ENCODE results near the gene CHMP1B. TPM values are rescaled to one million over a fixed set of nuclear protein-coding genes. Genes with fewer than 3 reads are reported as not detected.

Gene CHMP1B
- polyA plus RNA-seq, 1 donor from 2014 or later, result 106 TPM

- Histone ChIP-seq H3K9me3 (ENCODE audit: low read length) (no peaks in the 10 kb centered on the region), H3F3A (ENCODE audit: insufficient read depth, low read length, poor library complexity, severe bottlenecking) (no peaks in the 10 kb centered on the region), H3K9ac (ENCODE audit: low read length) (no peak overlapping the region), H2AFZ (ENCODE audit: low read depth, low read length) (no peak overlapping the region), H3K79me2 (replicated peaks; ENCODE audit: insufficient read depth, low read length) (no peaks in the 10 kb centered on the region), H4K20me1 (ENCODE audit: insufficient read depth) (no peaks in the 10 kb centered on the region), H3K9me2 (ENCODE audit: insufficient read depth, low read length) (no peaks in the 10 kb centered on the region), H3K4me3 (ENCODE audit: low read length) (no peak overlapping the region), H3K4me2 (ENCODE audit: low read length) (no peak overlapping the region), H3K27ac (ENCODE audit: low read length) (no peak overlapping the region), H3K27me3 (ENCODE audit: insufficient read depth, low read depth, low read length) (no peaks in the 10 kb centered on the region), H3K36me3 (ENCODE audit: insufficient read depth, low read length) (no peaks in the 10 kb centered on the region)
- TF ChIP-seq, protein P1, sequence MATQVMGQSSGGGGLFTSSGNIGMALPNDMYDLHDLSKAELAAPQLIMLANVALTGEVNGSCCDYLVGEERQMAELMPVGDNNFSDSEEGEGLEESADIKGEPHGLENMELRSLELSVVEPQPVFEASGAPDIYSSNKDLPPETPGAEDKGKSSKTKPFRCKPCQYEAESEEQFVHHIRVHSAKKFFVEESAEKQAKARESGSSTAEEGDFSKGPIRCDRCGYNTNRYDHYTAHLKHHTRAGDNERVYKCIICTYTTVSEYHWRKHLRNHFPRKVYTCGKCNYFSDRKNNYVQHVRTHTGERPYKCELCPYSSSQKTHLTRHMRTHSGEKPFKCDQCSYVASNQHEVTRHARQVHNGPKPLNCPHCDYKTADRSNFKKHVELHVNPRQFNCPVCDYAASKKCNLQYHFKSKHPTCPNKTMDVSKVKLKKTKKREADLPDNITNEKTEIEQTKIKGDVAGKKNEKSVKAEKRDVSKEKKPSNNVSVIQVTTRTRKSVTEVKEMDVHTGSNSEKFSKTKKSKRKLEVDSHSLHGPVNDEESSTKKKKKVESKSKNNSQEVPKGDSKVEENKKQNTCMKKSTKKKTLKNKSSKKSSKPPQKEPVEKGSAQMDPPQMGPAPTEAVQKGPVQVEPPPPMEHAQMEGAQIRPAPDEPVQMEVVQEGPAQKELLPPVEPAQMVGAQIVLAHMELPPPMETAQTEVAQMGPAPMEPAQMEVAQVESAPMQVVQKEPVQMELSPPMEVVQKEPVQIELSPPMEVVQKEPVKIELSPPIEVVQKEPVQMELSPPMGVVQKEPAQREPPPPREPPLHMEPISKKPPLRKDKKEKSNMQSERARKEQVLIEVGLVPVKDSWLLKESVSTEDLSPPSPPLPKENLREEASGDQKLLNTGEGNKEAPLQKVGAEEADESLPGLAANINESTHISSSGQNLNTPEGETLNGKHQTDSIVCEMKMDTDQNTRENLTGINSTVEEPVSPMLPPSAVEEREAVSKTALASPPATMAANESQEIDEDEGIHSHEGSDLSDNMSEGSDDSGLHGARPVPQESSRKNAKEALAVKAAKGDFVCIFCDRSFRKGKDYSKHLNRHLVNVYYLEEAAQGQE (IDR thresholded peaks at IDR 0.05; ENCODE audit: borderline replicate concordance), result no peak
- TF ChIP-seq EZH2 (IDR thresholded peaks at IDR 0.05; ENCODE audit: borderline replicate concordance, insufficient read depth, low read length, poor library complexity, severe bottlenecking), result no peak
- no peak for TF ChIP-seq RAD21 (conservative IDR thresholded peaks at IDR 0.05)
- TF ChIP-seq EP300 (conservative IDR thresholded peaks at IDR 0.05; ENCODE audit: poor library complexity, severe bottlenecking), result no peak
- TF ChIP-seq, protein P2, sequence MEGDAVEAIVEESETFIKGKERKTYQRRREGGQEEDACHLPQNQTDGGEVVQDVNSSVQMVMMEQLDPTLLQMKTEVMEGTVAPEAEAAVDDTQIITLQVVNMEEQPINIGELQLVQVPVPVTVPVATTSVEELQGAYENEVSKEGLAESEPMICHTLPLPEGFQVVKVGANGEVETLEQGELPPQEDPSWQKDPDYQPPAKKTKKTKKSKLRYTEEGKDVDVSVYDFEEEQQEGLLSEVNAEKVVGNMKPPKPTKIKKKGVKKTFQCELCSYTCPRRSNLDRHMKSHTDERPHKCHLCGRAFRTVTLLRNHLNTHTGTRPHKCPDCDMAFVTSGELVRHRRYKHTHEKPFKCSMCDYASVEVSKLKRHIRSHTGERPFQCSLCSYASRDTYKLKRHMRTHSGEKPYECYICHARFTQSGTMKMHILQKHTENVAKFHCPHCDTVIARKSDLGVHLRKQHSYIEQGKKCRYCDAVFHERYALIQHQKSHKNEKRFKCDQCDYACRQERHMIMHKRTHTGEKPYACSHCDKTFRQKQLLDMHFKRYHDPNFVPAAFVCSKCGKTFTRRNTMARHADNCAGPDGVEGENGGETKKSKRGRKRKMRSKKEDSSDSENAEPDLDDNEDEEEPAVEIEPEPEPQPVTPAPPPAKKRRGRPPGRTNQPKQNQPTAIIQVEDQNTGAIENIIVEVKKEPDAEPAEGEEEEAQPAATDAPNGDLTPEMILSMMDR (IDR thresholded peaks at IDR 0.05; ENCODE audit: poor library complexity, severe bottlenecking), result no peak
Measured at GRCh38 chr18:11859903-11860407, 8.7 kb downstream of the CHMP1B start.

GRCh38 chr18:11860594-11861450 is 9.6 kb downstream of the CHMP1B start:
- Histone ChIP-seq H3K27ac (ENCODE audit: low read length) (no peak overlapping the region), H3K4me3 (ENCODE audit: low read length) (no peak overlapping the region), H3K27me3 (ENCODE audit: insufficient read depth, low read depth, low read length) (no peaks in the 10 kb centered on the region), H3K79me2 (replicated peaks; ENCODE audit: insufficient read depth, low read length) (no peaks in the 10 kb centered on the region), H4K20me1 (ENCODE audit: insufficient read depth) (no peaks in the 10 kb centered on the region), H3K36me3 (ENCODE audit: insufficient read depth, low read length) (no peaks in the 10 kb centered on the region), H3K4me2 (ENCODE audit: low read length) (no peak overlapping the region), H3K9me3 (ENCODE audit: low read length) (no peaks in the 10 kb centered on the region), H3K9ac (ENCODE audit: low read length) (no peak overlapping the region), H3K9me2 (ENCODE audit: insufficient read depth, low read length) (no peaks in the 10 kb centered on the region), H2AFZ (ENCODE audit: low read depth, low read length) (no peak overlapping the region), H3F3A (ENCODE audit: insufficient read depth, low read length, poor library complexity, severe bottlenecking) (no peaks in the 10 kb centered on the region)
- TF ChIP-seq, protein P1 (IDR thresholded peaks at IDR 0.05; ENCODE audit: borderline replicate concordance), result no peak
- TF ChIP-seq POLR2AphosphoS5 (IDR thresholded peaks at IDR 0.05) (no peak), EP300 (conservative IDR thresholded peaks at IDR 0.05; ENCODE audit: poor library complexity, severe bottlenecking) (no peak), EZH2 (IDR thresholded peaks at IDR 0.05; ENCODE audit: borderline replicate concordance, insufficient read depth, low read length, poor library complexity, severe bottlenecking) (no peak), SMC3 (conservative IDR thresholded peaks at IDR 0.05; ENCODE audit: poor library complexity) (no peak), RAD21 (conservative IDR thresholded peaks at IDR 0.05) (no peak), TAF1 (IDR thresholded peaks at IDR 0.05; ENCODE audit: low read depth) (no peak), MXI1 (conservative IDR thresholded peaks at IDR 0.05; ENCODE audit: poor library complexity, severe bottlenecking) (no peak)
- TF ChIP-seq, protein P2 (IDR thresholded peaks at IDR 0.05; ENCODE audit: poor library complexity, severe bottlenecking), result no peak
